LNCAP (cell line): ENCODE measurements around the gene MLN.

Experiments
- TF ChIP-seq, protein P1 (sequence below): fragments of 450-650 bp; IDR thresholded peaks from 2 replicates; pipeline ENCODE4 v1.5.1; 2017; ENCODE audit warnings: mild to moderate bottlenecking

Gene MLN

DNA sequence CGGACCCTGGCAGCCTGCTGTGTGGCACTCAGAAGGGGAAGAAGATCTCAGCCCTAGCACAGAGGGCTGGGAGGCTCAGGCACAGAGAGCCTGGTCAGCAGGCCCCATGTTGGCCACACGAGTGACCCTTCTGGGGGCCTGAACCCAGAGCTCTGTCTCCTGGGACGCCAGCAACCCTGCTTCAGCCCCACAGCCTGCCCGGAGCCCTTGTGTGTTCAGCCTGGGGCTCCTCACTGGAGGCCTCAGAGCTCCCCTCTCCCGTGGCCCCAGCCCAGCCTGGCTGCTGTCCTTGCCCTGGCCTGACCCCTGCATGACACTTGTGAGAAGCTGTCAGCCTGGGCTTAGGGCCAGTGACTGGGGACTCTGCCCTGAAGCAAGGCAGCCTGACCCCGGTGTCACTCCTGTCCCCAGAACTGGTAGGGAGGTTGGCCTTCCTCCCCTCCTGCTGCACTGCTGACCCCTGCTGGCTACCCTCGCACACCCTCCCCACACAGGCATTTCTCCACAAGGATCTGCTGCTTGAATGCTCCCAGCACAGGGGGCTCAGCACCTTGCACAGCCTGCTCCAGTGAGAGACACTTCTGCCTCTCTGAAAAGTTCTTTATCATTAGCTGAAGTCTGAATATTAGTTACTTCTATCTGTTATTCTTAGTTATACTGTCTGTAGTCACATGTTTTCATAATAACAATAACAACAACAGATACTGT is 41.7 kb downstream of the MLN start:
- TF ChIP-seq, protein P1, sequence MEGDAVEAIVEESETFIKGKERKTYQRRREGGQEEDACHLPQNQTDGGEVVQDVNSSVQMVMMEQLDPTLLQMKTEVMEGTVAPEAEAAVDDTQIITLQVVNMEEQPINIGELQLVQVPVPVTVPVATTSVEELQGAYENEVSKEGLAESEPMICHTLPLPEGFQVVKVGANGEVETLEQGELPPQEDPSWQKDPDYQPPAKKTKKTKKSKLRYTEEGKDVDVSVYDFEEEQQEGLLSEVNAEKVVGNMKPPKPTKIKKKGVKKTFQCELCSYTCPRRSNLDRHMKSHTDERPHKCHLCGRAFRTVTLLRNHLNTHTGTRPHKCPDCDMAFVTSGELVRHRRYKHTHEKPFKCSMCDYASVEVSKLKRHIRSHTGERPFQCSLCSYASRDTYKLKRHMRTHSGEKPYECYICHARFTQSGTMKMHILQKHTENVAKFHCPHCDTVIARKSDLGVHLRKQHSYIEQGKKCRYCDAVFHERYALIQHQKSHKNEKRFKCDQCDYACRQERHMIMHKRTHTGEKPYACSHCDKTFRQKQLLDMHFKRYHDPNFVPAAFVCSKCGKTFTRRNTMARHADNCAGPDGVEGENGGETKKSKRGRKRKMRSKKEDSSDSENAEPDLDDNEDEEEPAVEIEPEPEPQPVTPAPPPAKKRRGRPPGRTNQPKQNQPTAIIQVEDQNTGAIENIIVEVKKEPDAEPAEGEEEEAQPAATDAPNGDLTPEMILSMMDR: peak; percentile 81

DNA sequence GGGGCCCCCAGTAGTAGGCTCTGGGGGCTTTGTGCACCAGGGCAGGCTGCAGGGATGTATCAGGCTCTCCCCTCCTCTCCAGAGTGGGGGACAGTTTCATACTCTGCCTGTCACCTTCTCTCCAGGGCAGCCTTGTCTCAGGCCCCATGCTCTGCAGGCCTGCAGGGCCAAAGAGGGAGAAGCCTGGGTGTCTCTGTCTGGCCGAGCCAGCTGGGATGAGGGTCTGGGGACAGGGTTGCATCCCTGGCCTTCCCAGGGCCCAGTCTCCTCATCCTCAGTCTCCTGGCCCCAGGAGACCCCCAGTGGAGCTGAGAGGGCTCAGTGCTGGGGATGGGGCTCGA is 42.3 kb downstream of the MLN start:
- TF ChIP-seq, protein P1: no peak

DNA sequence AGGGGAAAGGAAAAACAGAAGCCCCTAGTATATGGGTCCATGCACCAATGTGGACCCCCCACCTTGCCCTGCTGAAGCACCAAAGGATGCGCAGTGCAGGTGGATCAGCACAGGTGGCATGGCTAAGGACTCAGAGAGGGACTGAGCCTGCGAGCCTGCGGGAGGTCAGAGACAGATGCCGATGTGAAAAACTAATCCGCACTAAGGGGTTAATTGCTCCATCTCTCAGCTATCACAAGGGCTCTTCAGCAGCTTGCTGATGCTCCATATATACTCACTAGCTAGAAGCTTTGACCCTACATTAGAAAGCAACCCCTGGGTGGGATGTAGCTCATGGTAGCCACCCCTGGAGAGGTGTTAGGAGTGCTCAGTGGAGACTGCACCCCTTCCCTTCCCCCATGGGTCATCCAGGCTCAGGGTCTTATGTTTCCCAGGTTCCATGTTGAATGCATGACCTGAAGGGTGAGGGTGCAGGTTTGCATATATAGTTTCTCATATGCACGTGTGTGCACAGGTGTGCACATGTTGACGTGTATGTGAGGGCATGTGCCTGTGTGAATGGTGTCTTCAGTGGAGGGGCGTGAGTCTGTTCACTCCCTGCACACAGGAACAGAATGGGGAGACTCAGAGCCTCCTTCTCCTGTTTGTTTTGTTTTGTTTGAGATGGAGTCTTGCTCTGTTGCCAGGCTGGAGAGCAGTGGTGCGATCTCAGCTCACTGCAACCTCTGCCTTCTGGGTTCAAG is 43.7 kb downstream of the MLN start:
- TF ChIP-seq, protein P1: no peak

DNA sequence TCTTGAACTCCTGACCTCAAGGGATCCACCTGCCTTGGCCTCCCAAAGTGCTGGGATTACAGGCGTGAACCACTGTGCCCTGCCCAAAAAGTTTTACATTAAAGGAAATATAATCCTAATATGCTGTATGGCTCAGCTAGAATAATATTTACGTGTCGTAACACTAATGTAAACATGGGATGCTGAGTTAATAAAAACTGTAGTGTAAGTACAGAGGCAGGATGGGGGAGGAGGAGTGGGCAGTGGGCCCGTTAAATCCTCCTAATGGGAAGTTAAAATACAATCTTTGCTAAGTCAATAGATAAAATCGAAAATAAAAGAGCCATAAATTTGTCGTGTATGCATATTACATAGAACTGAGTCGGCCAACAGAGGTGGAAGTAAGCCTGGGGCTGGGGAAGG is 45.0 kb downstream of the MLN start:
- TF ChIP-seq, protein P1: no peak

DNA sequence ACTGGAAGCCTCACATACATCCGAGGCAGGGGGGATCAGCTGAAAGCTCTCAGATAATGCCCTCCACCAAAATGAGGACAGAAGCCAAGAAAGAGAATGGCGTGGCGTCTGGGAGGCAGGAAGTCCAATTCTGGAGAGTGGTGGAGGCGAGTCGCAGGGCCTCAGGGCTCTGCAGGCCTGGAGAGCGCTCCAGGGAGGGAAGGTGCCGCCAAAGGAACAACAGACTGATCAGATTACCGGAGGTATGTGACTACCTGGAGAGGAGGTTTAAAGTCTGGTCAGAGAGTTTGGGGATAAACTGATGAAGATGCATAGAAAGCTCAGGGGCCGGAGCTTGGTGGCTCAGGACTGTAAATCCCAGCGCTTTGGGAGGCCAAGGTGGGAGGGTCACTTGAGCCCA is 45.9 kb downstream of the MLN start:
- TF ChIP-seq, protein P1: no peak

DNA sequence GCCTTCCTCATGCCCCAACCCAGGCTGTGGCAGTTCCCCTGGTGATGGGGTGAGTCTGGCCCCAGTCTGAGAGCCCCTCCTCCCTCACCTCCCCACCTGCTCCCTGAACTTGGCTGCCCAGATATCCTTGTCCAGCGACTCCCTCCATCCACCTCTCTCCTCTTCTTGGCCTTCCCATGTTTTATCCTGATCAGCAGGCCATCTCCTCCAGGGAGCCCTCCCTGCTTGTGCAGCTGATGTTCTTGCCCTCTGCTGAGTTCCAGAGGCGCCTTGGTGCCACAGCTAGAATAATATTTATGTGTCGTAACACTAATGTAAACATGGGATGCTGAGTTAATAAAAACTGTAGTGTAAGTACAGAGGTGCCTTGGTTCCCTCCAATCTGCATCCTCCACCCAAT is 46.7 kb downstream of the MLN start:
- TF ChIP-seq, protein P1: no peak

DNA sequence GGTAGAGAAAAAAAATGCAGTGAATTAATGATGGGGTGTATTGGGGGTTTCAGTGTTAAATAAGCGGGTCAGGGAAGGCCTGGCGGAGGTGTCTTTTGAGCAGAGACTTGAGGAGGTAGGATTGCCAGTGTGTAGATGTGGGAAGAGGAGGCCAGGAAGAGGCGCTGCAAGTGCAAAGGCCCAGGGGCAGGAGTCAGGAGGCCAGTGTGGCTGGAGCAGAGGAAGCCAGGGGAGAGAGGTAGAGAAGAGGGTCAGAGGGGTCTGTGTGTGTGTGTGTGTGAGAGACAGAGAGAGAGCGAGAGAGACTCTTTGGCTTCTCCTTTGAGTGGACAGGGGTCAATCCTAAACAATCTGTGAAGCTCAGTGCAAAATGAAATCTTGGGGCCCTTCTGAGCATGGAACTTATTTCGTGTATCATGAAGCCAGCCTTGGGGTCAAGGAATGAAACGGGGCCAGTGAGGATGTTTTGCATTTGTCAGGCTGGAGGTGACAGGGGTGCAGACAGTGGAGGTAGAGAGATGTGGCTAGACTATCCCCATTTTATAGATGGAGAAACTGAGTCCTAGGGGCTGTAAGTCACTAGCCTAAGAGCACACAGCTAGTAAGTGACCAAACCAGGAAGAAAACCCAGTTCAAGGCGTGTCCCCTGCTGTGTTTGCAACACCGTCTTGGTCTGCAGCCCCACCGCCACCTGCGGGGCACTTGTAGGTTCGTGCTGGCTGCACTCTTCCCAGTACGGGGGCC is 47.4 kb downstream of the MLN start:
- TF ChIP-seq, protein P1: no peak
